ENCODE results near the gene PCBP3.

DNA sequence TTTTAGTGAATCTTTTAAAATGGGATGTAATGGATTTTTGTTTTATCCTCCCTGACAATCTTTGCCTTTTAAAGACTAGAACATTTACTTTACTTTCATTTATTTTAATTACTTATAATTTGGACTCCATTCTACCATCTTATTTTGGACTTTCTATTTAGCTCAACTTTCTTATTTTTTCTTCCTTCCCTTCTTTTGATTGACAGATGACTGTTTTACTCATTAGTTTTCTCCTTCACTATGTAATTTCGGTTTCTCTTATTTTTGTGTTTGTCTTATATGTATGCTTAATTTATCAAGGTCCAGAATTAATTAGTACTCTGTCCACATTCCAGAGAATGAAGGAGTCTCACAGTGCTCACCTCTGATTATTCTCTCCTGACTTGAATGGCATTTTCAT, 109.9 kb downstream of the PCBP3 start:
- TF ChIP-seq CTCF (IDR thresholded peaks at IDR 0.05; ENCODE audit: low read depth, low read length) (no peak), POLR2A (IDR thresholded peaks at IDR 0.05; ENCODE audit: extremely low read depth, insufficient read length) (no peak), MYC (IDR thresholded peaks at IDR 0.05; ENCODE audit: low read depth, low read length) (no peak), MAX (IDR thresholded peaks at IDR 0.05; ENCODE audit: low read depth, low read length) (no peak)
